ENCODE data around the gene IRF7.

Gene IRF7

DNA sequence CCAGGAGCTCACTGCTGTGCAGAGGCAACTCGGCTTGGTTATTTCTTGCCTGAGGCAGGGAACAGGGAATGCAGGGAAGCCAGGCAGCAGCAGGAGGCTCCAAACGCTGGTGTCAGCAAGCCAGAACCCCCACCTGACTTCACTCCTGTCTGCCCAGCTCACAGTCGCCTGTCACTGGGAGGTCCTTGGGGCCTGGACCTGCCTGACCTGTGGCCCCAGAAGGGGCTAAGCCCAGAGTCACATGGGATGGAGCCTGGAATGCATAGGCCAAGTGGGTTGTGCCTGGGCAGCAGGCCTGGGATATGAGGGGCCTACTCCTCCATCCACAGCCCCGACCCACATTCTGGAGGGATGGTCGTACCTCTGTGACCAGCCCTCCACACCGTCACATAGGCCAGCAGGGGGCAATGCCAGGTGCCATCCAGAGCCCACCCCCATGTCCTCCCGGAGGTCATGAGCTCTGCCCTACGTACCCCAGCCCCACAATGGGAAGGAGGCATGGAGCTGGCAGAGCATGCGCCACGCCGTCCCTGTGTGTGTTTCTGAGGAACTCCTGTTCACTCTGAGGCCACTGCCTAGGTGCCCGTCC is 49.7 kb downstream of the IRF7 start:
- DNase-seq (ENCODE audit: low read depth in 2 of 3, low spot score in 2 of 3) = no peak

- no peak for DNase-seq (ENCODE audit: low read depth in 2 of 3, low spot score in 2 of 3)
Observed at GRCh38 chr11:563812-564578, 51.8 kb downstream of the IRF7 start.

DNA sequence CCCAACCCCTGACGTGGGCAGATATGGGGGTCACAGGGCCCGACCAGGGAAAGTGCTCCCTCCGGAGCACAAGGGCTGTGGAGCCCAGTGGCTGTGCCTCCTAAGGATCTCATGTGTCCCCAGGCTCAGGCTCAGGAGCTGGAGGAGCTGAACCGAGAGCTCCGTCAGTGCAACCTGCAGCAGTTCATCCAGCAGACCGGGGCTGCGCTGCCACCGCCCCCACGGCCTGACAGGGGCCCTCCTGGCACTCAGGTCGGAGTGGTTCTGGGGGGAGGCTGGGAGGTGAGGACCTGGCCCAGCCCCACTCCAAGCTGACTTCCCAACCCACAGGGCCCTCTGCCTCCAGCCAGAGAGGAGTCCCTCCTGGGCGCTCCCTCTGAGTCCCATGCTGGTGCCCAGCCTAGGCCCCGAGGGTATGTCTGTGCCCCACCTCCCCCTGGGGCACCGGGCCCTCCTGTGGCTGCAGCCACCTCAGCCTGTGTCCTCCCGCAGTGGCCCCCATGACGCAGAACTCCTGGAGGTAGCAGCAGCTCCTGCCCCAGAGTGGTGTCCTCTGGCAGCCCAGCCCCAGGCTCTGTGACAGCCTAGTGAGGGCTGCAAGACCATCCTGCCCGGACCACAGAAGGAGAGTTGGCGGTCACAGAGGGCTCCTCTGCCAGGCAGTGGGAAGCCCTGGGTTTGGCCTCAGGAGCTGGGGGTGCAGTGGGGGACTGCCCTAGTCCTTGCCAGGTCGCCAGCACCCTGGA is 52.5 kb downstream of the IRF7 start:
- no peak for DNase-seq (ENCODE audit: low read depth in 2 of 3, low spot score in 2 of 3)

All from activated CD8-positive, alpha-beta memory T cell treated with anti-CD3 and anti-CD28 coated beads for 48 hours (primary cell).